HG03571 (cell line): Measurements from ENCODE around the gene IL12B.
"Not testable (repeated sequence)": the region's sequence is repeated elsewhere in the genome, so short reads cannot be mapped to it uniquely, and the experiment has no call there.

ENCODE experiments used
- ATAC-seq: cut with Tn5 transposase; IDR thresholded peaks from one replicate; pipeline ENCODE4 v1.9.1; 2021; ENCODE audit not compliant: unreplicated experiment

IL12B gene

DNA sequence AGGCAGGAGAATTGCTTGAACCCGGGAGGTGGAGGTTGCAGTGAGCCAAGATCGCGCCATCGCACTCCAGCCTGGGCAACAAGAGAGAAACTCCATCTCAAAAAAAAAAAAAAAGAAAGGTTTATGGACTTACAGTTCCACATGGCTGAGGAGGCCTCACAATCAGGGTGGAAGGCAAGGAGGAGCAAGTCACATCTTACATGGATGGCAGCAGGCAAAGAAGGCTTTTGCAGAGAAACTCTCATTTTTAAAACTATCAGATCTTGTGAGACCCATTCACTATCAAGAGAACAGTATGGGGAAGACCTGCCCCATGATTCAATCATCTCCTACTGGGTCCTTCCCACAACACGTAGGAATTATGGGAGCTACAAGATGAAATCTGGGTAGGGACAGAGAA lies 33.0 kb downstream of the IL12B start:
- ATAC-seq = not testable (repeated sequence)

GRCh38 chr5:159294921-159295320 lies 35.4 kb downstream of the IL12B start:
- no peak for ATAC-seq

- no peak for ATAC-seq
Observed at GRCh38 chr5:159290741-159291140, 39.5 kb downstream of the IL12B start.

- no peak for ATAC-seq
Observed at GRCh38 chr5:159286420-159287035, 43.8 kb downstream of the IL12B start.

- no peak for ATAC-seq
Observed at GRCh38 chr5:159274676-159275075, 55.6 kb downstream of the IL12B start.

GRCh38 chr5:159273923-159274322 lies 56.4 kb downstream of the IL12B start:
- ATAC-seq = no peak

- no peak for ATAC-seq
Observed at GRCh38 chr5:159269723-159270122, 60.6 kb downstream of the IL12B start.

- not testable (repeated sequence) for ATAC-seq
Observed at GRCh38 chr5:159266764-159267163, 63.5 kb downstream of the IL12B start.
